GM13977 (cell line): ENCODE data around the gene CMTR1.

Experiments used
- DNase-seq: peaks from one replicate; pipeline ENCODE4 v3.0.0; 2012; ENCODE audit warnings: low spot score
- CTCF ChIP-seq: IDR thresholded peaks from 2 replicates; pipeline ENCODE4 v1.5.1; 2012; ENCODE audit warnings: mild to moderate bottlenecking, control low read depth; ENCODE audit not compliant: insufficient read depth; ENCODE audit errors: extremely low read depth, missing control alignments
- in situ Hi-C: fragments of 300-500 bp; cut with MboI; formaldehyde crosslinking; loops from one replicate; pipeline ENCODE4 v1.12.0; 2022; ENCODE audit warnings: low sequenced_read_pairs, low pct_unique_long_range_greater_than_20kb, mixed read lengths, inconsistent platforms; ENCODE audit not compliant: unreplicated experiment

Gene CMTR1

DNA sequence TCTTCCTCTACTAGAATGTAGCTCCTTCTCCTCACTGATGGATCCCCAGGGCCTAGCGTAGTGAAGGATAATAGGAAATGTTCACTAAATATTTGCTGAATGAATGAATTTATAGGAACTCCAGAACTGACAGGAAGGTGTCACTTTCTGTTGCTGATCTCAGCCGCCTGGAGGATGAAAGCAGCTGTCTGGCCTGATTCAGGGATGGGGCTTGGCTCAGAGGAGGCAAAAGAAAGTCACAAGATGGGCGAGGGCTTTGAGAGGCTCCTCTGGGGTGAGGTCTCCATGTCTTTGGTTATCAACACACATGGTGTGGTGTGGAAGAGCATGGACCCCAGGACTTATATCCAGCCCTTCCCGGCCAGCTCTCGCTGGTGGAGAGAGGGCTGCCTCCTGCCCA, 78.2 kb downstream of the CMTR1 start:
- DNase-seq = no peak
- no peak for TF ChIP-seq CTCF
- in situ Hi-C loops = no loop called here

GRCh38 chr6:37511910-37512399, 78.9 kb downstream of the CMTR1 start:
- in situ Hi-C loops = no loop called here

DNA sequence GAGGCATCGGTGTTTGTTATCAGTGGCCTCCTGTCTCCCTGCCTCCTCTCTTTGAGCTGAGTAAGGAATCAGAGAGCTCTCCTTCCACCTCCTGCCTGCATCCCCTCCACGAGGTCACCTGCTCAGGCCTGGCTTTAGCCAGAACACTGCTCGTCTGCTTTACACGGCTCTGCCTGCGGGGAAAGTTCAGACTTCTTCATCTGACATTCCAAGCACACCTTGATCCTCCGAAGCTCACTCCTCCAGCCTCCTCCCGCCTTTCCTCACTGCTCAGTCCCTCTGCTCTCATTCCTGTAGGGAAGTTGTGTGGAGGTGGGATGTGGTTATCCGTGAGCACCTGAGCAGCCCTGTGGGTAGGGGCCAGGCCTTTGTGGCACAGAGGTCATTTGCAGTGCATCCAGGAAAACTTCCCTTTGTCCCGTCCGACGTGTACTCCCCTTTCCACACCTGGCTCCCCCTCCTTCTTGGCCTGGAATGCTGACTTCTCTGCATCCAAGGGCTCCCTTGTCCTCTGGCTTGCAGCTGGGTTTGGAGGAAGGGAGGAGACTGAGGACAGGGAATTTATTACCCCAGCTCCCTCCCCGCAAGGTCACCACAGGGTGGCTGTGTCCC, 79.5 kb downstream of the CMTR1 start:
- TF ChIP-seq CTCF = no peak
- DNase-seq = no peak
- in situ Hi-C loops = no loop called here

More at GRCh38 chr6:37511910-37512399, 78.9 kb downstream of the CMTR1 start:
- DNase-seq = no peak
- TF ChIP-seq CTCF = no peak

DNA sequence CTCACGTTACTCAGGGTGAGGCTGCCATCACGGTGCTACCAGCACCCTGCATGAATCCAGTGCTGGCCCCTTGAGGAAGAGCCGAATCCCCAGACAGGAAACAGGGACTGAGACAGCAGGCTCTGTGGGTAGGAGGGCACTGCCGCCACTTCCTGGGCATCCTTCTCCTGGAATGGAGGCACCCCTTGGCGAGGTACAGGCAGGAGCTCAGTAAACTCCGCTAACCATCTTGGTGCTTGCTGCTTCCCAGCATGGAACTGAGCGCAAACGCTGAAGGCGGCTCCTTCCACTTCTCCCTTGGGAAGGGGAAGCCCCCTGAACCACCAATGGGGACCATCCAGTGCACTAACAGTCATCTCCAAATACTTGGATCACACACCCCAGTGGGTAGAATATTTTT, 80.1 kb downstream of the CMTR1 start:
- no peak for TF ChIP-seq CTCF
- in situ Hi-C loops = no loop called here
- no peak for DNase-seq

DNA sequence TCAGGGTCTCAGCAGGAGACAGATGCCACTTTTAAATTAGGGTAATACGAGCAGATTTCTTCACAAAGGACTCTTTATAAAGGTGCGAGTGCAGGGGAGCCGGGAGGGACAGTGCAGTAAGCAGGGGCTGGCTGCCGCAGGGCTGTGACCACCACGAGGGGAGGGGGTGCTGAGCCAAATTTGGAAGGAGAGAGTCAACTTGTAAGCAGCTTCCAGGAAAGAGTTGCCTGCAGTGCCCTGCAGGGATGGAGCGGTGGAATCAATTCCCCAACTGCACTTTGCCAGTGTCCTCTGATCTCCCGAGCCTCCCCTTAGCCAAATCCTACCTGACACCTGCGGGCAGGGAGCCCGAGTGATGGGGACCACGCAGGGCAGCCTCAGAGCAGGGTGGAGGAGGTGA, 80.6 kb downstream of the CMTR1 start:
- in situ Hi-C loops = no loop called here
- no peak for DNase-seq
- no peak for TF ChIP-seq CTCF

DNA sequence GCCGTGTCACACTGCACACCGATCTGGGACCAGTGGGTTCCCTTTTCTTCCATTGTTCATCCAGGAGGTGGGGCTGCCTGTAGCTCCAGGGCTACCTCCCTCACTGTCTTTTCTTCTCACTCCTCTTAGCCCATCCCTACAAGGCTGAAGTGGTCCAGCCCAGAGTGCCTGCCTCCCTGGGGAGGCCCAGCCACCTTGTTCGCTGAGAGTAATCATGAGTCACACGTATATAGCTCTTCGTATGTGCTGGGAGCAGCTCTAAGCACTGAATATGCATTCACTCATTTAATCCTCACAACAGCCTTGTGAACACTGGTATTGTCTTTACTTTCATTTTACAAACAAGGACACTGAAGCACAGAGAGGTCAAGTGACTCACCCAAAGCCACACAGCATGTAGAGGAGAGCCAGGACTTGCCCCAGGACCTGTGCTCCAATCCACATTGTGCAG, 81.3 kb downstream of the CMTR1 start:
- in situ Hi-C loops = no loop called here
- TF ChIP-seq CTCF = no peak
- no peak for DNase-seq
